Activated naive CD8-positive, alpha-beta T cell treated with anti-CD3 and anti-CD28 coated beads, Interleukin-2, amount 50 U/mL, for 24 hours (primary cell): ENCODE measurements around the gene RNU6-7.
A peak's percentile ranks its signal among the peaks of the same experiment; 100 is the strongest.

Experiments
- ATAC-seq: fragments of 150-1000 bp; cut with Tn5 transposase; one replicate; pipeline ENCODE4 v1.10.0; 2021
- DNase-seq: peaks from one replicate; pipeline ENCODE4 v3.0.0; 2021
- H3K27ac Mint-ChIP-seq: one replicate; pipeline ENCODE4 v1.8.0; 2021; ENCODE audit warnings: mild to moderate bottlenecking, mixed read lengths
- H3K27me3 Mint-ChIP-seq: one replicate; pipeline ENCODE4 v1.8.0; 2021; ENCODE audit warnings: mixed read lengths
- H3K36me3 Mint-ChIP-seq: one replicate; pipeline ENCODE4 v1.8.0; 2021; ENCODE audit warnings: low read depth, mixed read lengths
- H3K4me1 Mint-ChIP-seq: one replicate; pipeline ENCODE4 v1.8.0; 2021; ENCODE audit warnings: mixed read lengths
- H3K4me3 Mint-ChIP-seq: one replicate; pipeline ENCODE4 v1.8.0; 2021; ENCODE audit warnings: mild to moderate bottlenecking, moderate library complexity, mixed read lengths
- H3K9me3 Mint-ChIP-seq: one replicate; pipeline ENCODE4 v1.8.0; 2021; ENCODE audit warnings: mixed read lengths

RNU6-7 gene

GRCh38 chr14:32225378-32225920, 23.6 kb downstream of the RNU6-7 start:
- ATAC-seq: no peak
- H3K36me3 Mint-ChIP-seq: no peaks in the 10 kb centered on the region
- H3K27me3 Mint-ChIP-seq: peaks cover 2% of the 10 kb centered on the region
- no peak overlapping the region for H3K4me3 Mint-ChIP-seq
- H3K4me1 Mint-ChIP-seq: peaks cover 2% of the 10 kb centered on the region
- H3K27ac Mint-ChIP-seq: no peak overlapping the region
- no peak for DNase-seq
- no peaks in the 10 kb centered on the region for H3K9me3 Mint-ChIP-seq

GRCh38 chr14:32226056-32226455, 24.2 kb downstream of the RNU6-7 start:
- Mint-ChIP-seq H3K9me3 (no peaks in the 10 kb centered on the region), H3K27ac (no peak overlapping the region), H3K36me3 (no peaks in the 10 kb centered on the region), H3K4me3 (no peak overlapping the region), H3K27me3 (peaks cover 2% of the 10 kb centered on the region), H3K4me1 (peaks cover 2% of the 10 kb centered on the region)
- DNase-seq: no peak
- no peak for ATAC-seq

GRCh38 chr14:32230181-32230580, 28.3 kb downstream of the RNU6-7 start:
- Mint-ChIP-seq H3K36me3 (no peaks in the 10 kb centered on the region), H3K27me3 (no peaks in the 10 kb centered on the region), H3K9me3 (no peaks in the 10 kb centered on the region), H3K27ac (no peak overlapping the region), H3K4me3 (no peak overlapping the region), H3K4me1 (peaks cover 6% of the 10 kb centered on the region)
- no peak for ATAC-seq
- DNase-seq: no peak

GRCh38 chr14:32230695-32231280, 28.9 kb downstream of the RNU6-7 start:
- DNase-seq (no peak), ATAC-seq (no peak)
- Mint-ChIP-seq H3K27me3 (no peaks in the 10 kb centered on the region), H3K4me1 (peaks cover 5% of the 10 kb centered on the region), H3K4me3 (no peak overlapping the region), H3K36me3 (no peaks in the 10 kb centered on the region), H3K9me3 (no peaks in the 10 kb centered on the region), H3K27ac (no peak overlapping the region)

GRCh38 chr14:32232481-32232880, 30.6 kb downstream of the RNU6-7 start:
- Mint-ChIP-seq H3K4me3 (no peak overlapping the region), H3K4me1 (peaks cover 5% of the 10 kb centered on the region), H3K27ac (no peak overlapping the region), H3K9me3 (no peaks in the 10 kb centered on the region), H3K36me3 (no peaks in the 10 kb centered on the region), H3K27me3 (no peaks in the 10 kb centered on the region)
- ATAC-seq (no peak), DNase-seq (no peak)

- Mint-ChIP-seq H3K27me3 (no peaks in the 10 kb centered on the region), H3K9me3 (no peaks in the 10 kb centered on the region), H3K36me3 (no peaks in the 10 kb centered on the region), H3K4me1 (peaks cover 5% of the 10 kb centered on the region), H3K27ac (no peak overlapping the region), H3K4me3 (no peak overlapping the region)
- no peak for DNase-seq
- no peak for ATAC-seq
These were observed 31.4 kb downstream of the RNU6-7 start for GRCh38 chr14:32233260-32233659.

- peak; percentile 40 for ATAC-seq
- Mint-ChIP-seq H3K36me3 (no peaks in the 10 kb centered on the region), H3K9me3 (no peaks in the 10 kb centered on the region), H3K4me1 (no peaks in the 10 kb centered on the region), H3K27ac (no peak overlapping the region), H3K4me3 (no peak overlapping the region), H3K27me3 (no peaks in the 10 kb centered on the region)
- DNase-seq: no peak
These were observed 42.6 kb downstream of the RNU6-7 start for GRCh38 chr14:32244404-32244803.

GRCh38 chr14:32246751-32247150, 44.9 kb downstream of the RNU6-7 start:
- DNase-seq (no peak), ATAC-seq (no peak)
- Mint-ChIP-seq H3K27ac (no peak overlapping the region), H3K9me3 (no peaks in the 10 kb centered on the region), H3K4me3 (no peak overlapping the region), H3K27me3 (no peaks in the 10 kb centered on the region), H3K36me3 (no peaks in the 10 kb centered on the region), H3K4me1 (no peaks in the 10 kb centered on the region)

- ATAC-seq: no peak
- H3K4me3 Mint-ChIP-seq: no peak overlapping the region
- H3K4me1 Mint-ChIP-seq: no peaks in the 10 kb centered on the region
- H3K9me3 Mint-ChIP-seq: no peaks in the 10 kb centered on the region
- H3K27me3 Mint-ChIP-seq: no peaks in the 10 kb centered on the region
- H3K36me3 Mint-ChIP-seq: no peaks in the 10 kb centered on the region
- no peak overlapping the region for H3K27ac Mint-ChIP-seq
- no peak for DNase-seq
These were observed 47.5 kb downstream of the RNU6-7 start for GRCh38 chr14:32249371-32249770.

- Mint-ChIP-seq H3K27me3 (no peaks in the 10 kb centered on the region), H3K4me3 (no peak overlapping the region), H3K36me3 (no peaks in the 10 kb centered on the region), H3K4me1 (no peaks in the 10 kb centered on the region), H3K9me3 (no peaks in the 10 kb centered on the region), H3K27ac (no peak overlapping the region)
- ATAC-seq: no peak
- DNase-seq: no peak
These were observed 47.9 kb downstream of the RNU6-7 start for GRCh38 chr14:32249780-32250179.

- Mint-ChIP-seq H3K4me1 (no peaks in the 10 kb centered on the region), H3K27ac (no peak overlapping the region), H3K9me3 (no peaks in the 10 kb centered on the region), H3K4me3 (no peak overlapping the region), H3K36me3 (no peaks in the 10 kb centered on the region), H3K27me3 (no peaks in the 10 kb centered on the region)
- DNase-seq: no peak
- ATAC-seq: no peak
These were observed 48.8 kb downstream of the RNU6-7 start for GRCh38 chr14:32250681-32251080.

GRCh38 chr14:32251530-32251929, 49.7 kb downstream of the RNU6-7 start:
- Mint-ChIP-seq H3K4me3 (no peak overlapping the region), H3K27me3 (no peaks in the 10 kb centered on the region), H3K27ac (no peak overlapping the region), H3K4me1 (no peaks in the 10 kb centered on the region), H3K9me3 (no peaks in the 10 kb centered on the region), H3K36me3 (no peaks in the 10 kb centered on the region)
- ATAC-seq: no peak
- no peak for DNase-seq
